Measurements from ENCODE around the gene GLT6D1. TPM values are rescaled to one million over a fixed set of nuclear protein-coding genes. Genes with fewer than 3 reads are reported as not detected.
A peak's percentile ranks its signal among the peaks of the same experiment; 100 is the strongest.
"Not testable (repeated sequence)": the region's sequence is repeated elsewhere in the genome, so short reads cannot be mapped to it uniquely, and the experiment has no call there.

The GLT6D1 gene
- total RNA-seq, 1 donor from 2014 or later, result not detected

- Mint-ChIP-seq H3K27ac (ENCODE audit: unreplicated experiment) (no peak overlapping the region), H3K9me3 (peaks cover 32% of the 10 kb centered on the region), H3K4me1 (peaks cover 4% of the 10 kb centered on the region), H3K36me3 (ENCODE audit: low read depth) (peaks cover 14% of the 10 kb centered on the region), H3K4me3 (no peak overlapping the region), H3K27me3 (ENCODE audit: low read depth) (peaks cover 15% of the 10 kb centered on the region)
- no peak for DNase-seq (ENCODE audit: low read depth, low spot score)
- no peak for TF ChIP-seq CTCF (conservative IDR thresholded peaks at IDR 0.05)
Measured at GRCh38 chr9:135648494-135649410, 9.4 kb upstream of the GLT6D1 start.

DNA sequence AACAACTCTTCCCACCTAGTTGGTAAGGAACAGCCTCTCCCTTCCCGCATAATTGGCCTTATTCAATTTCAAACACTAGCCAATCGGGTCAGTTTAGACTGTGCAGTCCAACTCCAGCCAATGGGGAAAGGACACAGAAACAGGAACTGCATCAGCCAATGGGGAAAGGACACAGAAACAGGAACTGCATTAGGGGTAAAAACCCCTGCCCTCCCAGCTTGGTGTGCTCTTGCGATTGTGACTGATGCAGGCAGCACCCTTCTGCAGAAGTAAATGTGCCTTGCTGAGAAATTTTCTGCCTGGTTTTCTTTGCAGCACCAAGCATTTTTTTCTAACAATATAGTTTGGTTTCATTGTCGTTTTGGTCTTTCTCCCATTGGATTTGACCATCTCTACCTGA lies 8.5 kb upstream of the GLT6D1 start:
- H3K4me1 Mint-ChIP-seq, result peaks cover 4% of the 10 kb centered on the region
- no peak for TF ChIP-seq CTCF (conservative IDR thresholded peaks at IDR 0.05)
- H3K9me3 Mint-ChIP-seq, result peaks cover 32% of the 10 kb centered on the region
- no peak overlapping the region for H3K4me3 Mint-ChIP-seq
- peaks cover 14% of the 10 kb centered on the region for H3K36me3 Mint-ChIP-seq (ENCODE audit: low read depth)
- DNase-seq (ENCODE audit: low read depth, low spot score), result no peak
- no peak overlapping the region for H3K27ac Mint-ChIP-seq (ENCODE audit: unreplicated experiment)
- peaks cover 15% of the 10 kb centered on the region for H3K27me3 Mint-ChIP-seq (ENCODE audit: low read depth)

GRCh38 chr9:135644631-135645218 lies 5.4 kb upstream of the GLT6D1 start:
- no peak for DNase-seq (ENCODE audit: low read depth, low spot score)
- TF ChIP-seq CTCF (conservative IDR thresholded peaks at IDR 0.05), result no peak
- Mint-ChIP-seq H3K36me3 (ENCODE audit: low read depth) (peaks cover 10% of the 10 kb centered on the region), H3K4me1 (peaks cover 4% of the 10 kb centered on the region), H3K9me3 (peaks cover 21% of the 10 kb centered on the region), H3K4me3 (no peak overlapping the region), H3K27ac (ENCODE audit: unreplicated experiment) (peak overlapping the region; percentile 53), H3K27me3 (ENCODE audit: low read depth) (peaks cover 8% of the 10 kb centered on the region)

GRCh38 chr9:135641745-135642144 lies 2.4 kb upstream of the GLT6D1 start:
- no peak for TF ChIP-seq CTCF (conservative IDR thresholded peaks at IDR 0.05)
- H3K27me3 Mint-ChIP-seq (ENCODE audit: low read depth), result peaks cover 21% of the 10 kb centered on the region
- H3K9me3 Mint-ChIP-seq, result peaks cover 20% of the 10 kb centered on the region
- no peak overlapping the region for H3K27ac Mint-ChIP-seq (ENCODE audit: unreplicated experiment)
- H3K4me1 Mint-ChIP-seq, result peaks cover 4% of the 10 kb centered on the region
- H3K4me3 Mint-ChIP-seq, result no peak overlapping the region
- DNase-seq (ENCODE audit: low read depth, low spot score), result no peak
- peaks cover 10% of the 10 kb centered on the region for H3K36me3 Mint-ChIP-seq (ENCODE audit: low read depth)

DNA sequence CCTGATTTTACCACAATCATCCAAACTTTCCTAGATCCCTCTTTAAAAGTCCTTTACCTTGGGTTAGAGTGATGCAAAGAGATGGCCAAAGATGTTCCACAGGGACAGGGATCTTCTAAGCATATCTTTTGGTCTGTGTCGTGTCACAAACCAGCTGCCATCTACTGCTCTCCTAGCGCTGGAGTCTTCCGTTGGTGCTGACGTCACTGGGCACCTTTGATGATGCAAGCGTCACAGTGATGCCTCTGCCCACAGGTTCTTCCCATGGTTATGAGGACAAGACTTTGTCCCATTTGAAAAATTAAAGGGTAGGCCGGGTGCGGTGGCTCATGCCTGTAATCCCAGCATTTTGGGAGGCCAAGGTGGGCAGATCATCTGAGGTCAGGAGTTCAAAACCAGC lies 1.7 kb upstream of the GLT6D1 start:
- peaks cover 17% of the 10 kb centered on the region for H3K9me3 Mint-ChIP-seq
- H3K27ac Mint-ChIP-seq (ENCODE audit: unreplicated experiment), result no peak overlapping the region
- peaks cover 10% of the 10 kb centered on the region for H3K36me3 Mint-ChIP-seq (ENCODE audit: low read depth)
- no peak for TF ChIP-seq CTCF (conservative IDR thresholded peaks at IDR 0.05)
- H3K4me1 Mint-ChIP-seq, result peaks cover 4% of the 10 kb centered on the region
- DNase-seq (ENCODE audit: low read depth, low spot score), result no peak
- peaks cover 26% of the 10 kb centered on the region for H3K27me3 Mint-ChIP-seq (ENCODE audit: low read depth)
- H3K4me3 Mint-ChIP-seq, result no peak overlapping the region

GRCh38 chr9:135636930-135637530 lies 2.3 kb downstream of the GLT6D1 start:
- not testable (repeated sequence) for H3K36me3 Mint-ChIP-seq (ENCODE audit: low read depth); H3K4me1 Mint-ChIP-seq; H3K9me3 Mint-ChIP-seq; H3K27ac Mint-ChIP-seq (ENCODE audit: unreplicated experiment); DNase-seq (ENCODE audit: low read depth, low spot score); H3K4me3 Mint-ChIP-seq
- peaks cover 36% of the 10 kb centered on the region for H3K27me3 Mint-ChIP-seq (ENCODE audit: low read depth)

All from neural crest cell (in vitro differentiated cells).